SK-N-SH (cell line): Measurements from ENCODE around the gene ZNF346. TPM values are rescaled to one million over a fixed set of nuclear protein-coding genes. Genes with fewer than 3 reads are reported as not detected.
A peak's percentile ranks its signal among the peaks of the same experiment; 100 is the strongest.

Source experiments
- CTCF ChIA-PET: fragments of 300-600, 350-600 bp; formaldehyde crosslinking; extraction: SDS; loops from one replicate; lab custom pipeline; 2021; lab: Yijun Ruan, JAX
- POLR2A ChIA-PET: fragments of 350-600 bp; sonication (Branson Sonifier 250); formaldehyde crosslinking; extraction: SDS; loops from one replicate; lab custom pipeline; 2020; ENCODE audit warnings: antibody characterized with exemption, inconsistent platforms; lab: Yijun Ruan, JAX
- DNase-seq: peaks from one replicate; pipeline ENCODE4 v3.0.0; 2012
- H2AFZ ChIP-seq: fragments of 200-600 bp; sonication (generic); 2 replicates; pipeline ENCODE4 v1.8.1; 2016; ENCODE audit warnings: antibody characterized with exemption, mild to moderate bottlenecking, low read depth
- H3F3A ChIP-seq: fragments of 200-600 bp; sonication (generic); replicated peaks from 2 replicates; pipeline ENCODE3; 2016; ENCODE audit warnings: antibody characterized with exemption, mild to moderate bottlenecking; ENCODE audit not compliant: insufficient read depth
- H3K27ac ChIP-seq, 2 experiments: fragments of 200-500 bp in 1 of 2; fragments of 200-600 bp in 1 of 2; sonication (Bioruptor generic) in 1 of 2; sonication (generic), shearing (Covaris generic) in 1 of 2; 2 replicates each; pipeline versions ENCODE4 v1.5.1 to v1.6.1; 2014 to 2016; ENCODE audit warnings: low read depth in 2 of 2, inconsistent platforms in 1 of 2, low read length in 1 of 2, mild to moderate bottlenecking in 1 of 2, mixed read lengths in 1 of 2
- H3K27me3 ChIP-seq: fragments of 200-600 bp; sonication (generic), shearing (Covaris generic); 2 replicates; pipeline ENCODE4 v1.6.1; 2016; ENCODE audit warnings: mixed run types; ENCODE audit not compliant: insufficient read depth
- H3K36me3 ChIP-seq, 2 experiments: fragments of 200-500 bp in 1 of 2; fragments of 200-600 bp in 1 of 2; sonication (Bioruptor generic) in 1 of 2; sonication (generic) in 1 of 2; replicated peaks in 1 of 2; 2 replicates each; pipeline versions ENCODE3 to v1.5.1; 2014 to 2016; ENCODE audit warnings: low read length in 1 of 2, mild to moderate bottlenecking in 1 of 2; ENCODE audit not compliant: insufficient read depth in 2 of 2, control insufficient read depth in 1 of 2
- H3K4me1 ChIP-seq, 2 experiments: fragments of 200-500 bp in 1 of 2; fragments of 200-600 bp in 1 of 2; sonication (Bioruptor generic) in 1 of 2; sonication (generic), shearing (Covaris generic) in 1 of 2; 2 replicates each; pipeline versions ENCODE4 v1.5.1 to v1.6.1; 2014 to 2016; ENCODE audit warnings: low read depth in 1 of 2, low read length in 1 of 2, mixed run types in 1 of 2; ENCODE audit not compliant: insufficient read depth in 2 of 2, control insufficient read depth in 1 of 2
- H3K4me2 ChIP-seq: fragments of 200-600 bp; sonication (generic), shearing (Covaris generic); 2 replicates; pipeline ENCODE4 v1.6.1; 2017; ENCODE audit warnings: mixed run types
- H3K4me3 ChIP-seq, 2 experiments: fragments of 200-500 bp in 1 of 2; fragments of 200-600 bp in 1 of 2; sonication (Bioruptor generic) in 1 of 2; sonication (generic), shearing (Covaris generic) in 1 of 2; 2 replicates each; pipeline versions ENCODE4 v1.5.1 to v1.8.1; 2014 to 2016; ENCODE audit warnings: low read depth in 2 of 2, inconsistent platforms in 1 of 2, low read length in 1 of 2, mild to moderate bottlenecking in 1 of 2, mixed read lengths in 1 of 2, moderate library complexity in 1 of 2
- H3K79me2 ChIP-seq: fragments of 200-600 bp; sonication (generic); 2 replicates; pipeline ENCODE4 v1.8.1; 2017; ENCODE audit warnings: mild to moderate bottlenecking; ENCODE audit not compliant: insufficient read depth
- H3K9ac ChIP-seq: fragments of 200-600 bp; sonication (generic); 2 replicates; pipeline ENCODE4 v1.6.1; 2017; ENCODE audit warnings: mixed run types
- H3K9me2 ChIP-seq: fragments of 200-600 bp; sonication (generic); 2 replicates; pipeline ENCODE4 v1.6.1; 2017; ENCODE audit warnings: mixed run types
- H3K9me3 ChIP-seq: fragments of 200-600 bp; sonication (generic); 2 replicates; pipeline ENCODE4 v1.6.1; 2017; ENCODE audit warnings: mixed run types, mild to moderate bottlenecking, moderate library complexity
- H4K20me1 ChIP-seq: fragments of 200-600 bp; sonication (generic); 2 replicates; pipeline ENCODE4 v1.6.1; 2017; ENCODE audit warnings: mild to moderate bottlenecking, mixed run types; ENCODE audit not compliant: insufficient read depth
- CHD2 ChIP-seq: fragments of 150-350 bp; IDR thresholded peaks from 2 replicates; pipeline ENCODE4 v1.6.1; 2018; ENCODE audit warnings: low read length; ENCODE audit not compliant: partially characterized antibody
- ELF1 ChIP-seq: IDR thresholded peaks from 2 replicates; pipeline ENCODE4 v1.4.0; 2012
- IRF3 ChIP-seq: fragments of 150-350 bp; IDR thresholded peaks from 2 replicates; pipeline ENCODE4 v1.6.1; 2016; ENCODE audit warnings: mild to moderate bottlenecking, low read depth, low read length
- NFIC ChIP-seq: IDR thresholded peaks from 2 replicates; pipeline ENCODE4 v1.4.0; 2012; ENCODE audit warnings: borderline replicate concordance
- NRF1 ChIP-seq: IDR thresholded peaks from 2 replicates; pipeline ENCODE4 v1.6.1; 2012; ENCODE audit warnings: low read depth, mild to moderate bottlenecking, low read length
- RAD21 ChIP-seq: IDR thresholded peaks from 2 replicates; pipeline ENCODE4 v1.6.1; 2012; ENCODE audit warnings: mild to moderate bottlenecking, low read length
- RCOR1 ChIP-seq: fragments of 150-350 bp; IDR thresholded peaks from 2 replicates; pipeline ENCODE4 v1.6.1; 2017; ENCODE audit warnings: antibody characterized with exemption, low read length
- RFX5 ChIP-seq: IDR thresholded peaks from 2 replicates; pipeline ENCODE4 v1.6.1; 2012; ENCODE audit warnings: mild to moderate bottlenecking, improper control_type of control experiment, low read length
- SIN3A ChIP-seq: IDR thresholded peaks from 2 replicates; pipeline ENCODE4 v1.6.1; 2012; ENCODE audit warnings: low read depth, mild to moderate bottlenecking, low read length, moderate library complexity, borderline replicate concordance
- TCF12 ChIP-seq: IDR thresholded peaks from 2 replicates; pipeline ENCODE4 v1.4.0; 2012
- TEAD4 ChIP-seq: IDR thresholded peaks from 2 replicates; pipeline ENCODE4 v1.4.0; 2012; ENCODE audit warnings: mild to moderate bottlenecking, borderline replicate concordance; ENCODE audit not compliant: insufficient read depth
- USF2 ChIP-seq: fragments of 150-350 bp; IDR thresholded peaks from 2 replicates; pipeline ENCODE4 v1.6.1; 2017; ENCODE audit warnings: antibody characterized with exemption, low read length, low read depth, borderline replicate concordance
- WGBS: methylation state at CpG from one replicate; pipeline ENCODE4 v1.1.6; 2017; ENCODE audit warnings: low lambda C conversion rate; 5-methylcytosine and 5-hydroxymethylcytosine counted together
- polyA plus RNA-seq, 3 experiments: library from polyadenylated mRNA; depleted of rRNA; stranded (reverse); fragments of >200 nt; gene quantifications; 2 replicates each; pipeline ENCODE4 v1.2.3, GENCODE V29; 2012

ZNF346 gene
- polyA plus RNA-seq, 1 of the 3 experiments (the other 2 are of a cell fraction): 15.1 TPM

- Histone ChIP-seq H2AFZ (no peak overlapping the region), H3K9ac (no peak overlapping the region), H3K79me2 (no peaks in the 10 kb centered on the region), H3F3A (no peaks in the 10 kb centered on the region), H3K27me3 (no peaks in the 10 kb centered on the region), H3K36me3 (no peaks in the 10 kb centered on the region), H3K9me2 (no peaks in the 10 kb centered on the region), H3K27ac (no peak overlapping the region), H3K9me3 (no peaks in the 10 kb centered on the region), H3K4me1 (peaks cover 0 to 16% of the 10 kb centered on the region in 2 experiments; a peak in 1 of 4 replicates), H3K4me2 (no peak overlapping the region), H4K20me1 (no peaks in the 10 kb centered on the region), H3K4me3 (no peak overlapping the region)
- WGBS: 92% methylated on average over 6 of the region's 6 CpGs
- ChIA-PET POLR2A (interaction anchor here (0.6 to 1.6 kb wide), 2 partner anchors 8 to 92 kb away, joined by 4 to 5 read pairs; partner anchors contain the start of gene FGFR4), CTCF (interaction anchor here (4.0 to 8.5 kb wide), 2 partner anchors 18 to 21 kb away, joined by 20 to 69 read pairs; no protein-coding TSS in a partner anchor)
- TF ChIP-seq NRF1 (no peak), CHD2 (no peak), SIN3A (no peak), TCF12 (no peak), USF2 (no peak), RCOR1 (no peak), TEAD4 (no peak), IRF3 (no peak)
- no peak for DNase-seq
Measured at GRCh38 chr5:177093803-177094202, 71.3 kb downstream of the ZNF346 start.

GRCh38 chr5:177094224-177095087 lies 72.0 kb downstream of the ZNF346 start:
- peak; percentile 66 for DNase-seq
- Histone ChIP-seq H4K20me1 (no peaks in the 10 kb centered on the region), H3K9ac (no peak overlapping the region), H3K36me3 (no peaks in the 10 kb centered on the region), H3K9me3 (no peaks in the 10 kb centered on the region), H3K27me3 (no peaks in the 10 kb centered on the region), H3F3A (no peaks in the 10 kb centered on the region), H3K4me1 (peaks cover 0 to 16% of the 10 kb centered on the region in 2 experiments; a peak in 1 of 4 replicates), H3K27ac (no peak overlapping the region), H2AFZ (no peak overlapping the region)
- CTCF ChIA-PET: interaction anchor here (4.0 to 8.5 kb wide), 2 partner anchors 17 to 22 kb away, joined by 20 to 69 read pairs; no protein-coding TSS in a partner anchor
- TF ChIP-seq TEAD4 (no peak), RAD21 (no peak), RFX5 (no peak), ELF1 (no peak), NFIC (no peak), RCOR1 (no peak)
- TF ChIP-seq, all 33 proteins: peak for 0
- WGBS: 67% methylated on average over 9 of the region's 12 CpGs
- no peak overlapping the region for H3K4me3 ChIP-seq
- no peaks in the 10 kb centered on the region for H3K79me2 ChIP-seq
- no peak overlapping the region for H3K4me2 ChIP-seq
- no peaks in the 10 kb centered on the region for H3K9me2 ChIP-seq
- POLR2A ChIA-PET: interaction anchor here (0.6 to 1.6 kb wide), 2 partner anchors 8 to 92 kb away, joined by 4 to 5 read pairs; partner anchors contain the start of gene FGFR4
